Measurements from ENCODE around the gene SPTSSB.

- TF ChIP-seq CTCF (IDR thresholded peaks at IDR 0.05; ENCODE audit: low read depth, low read length, poor library complexity, severe bottlenecking) (no peak), EZH2phosphoT487 (IDR thresholded peaks at IDR 0.05; ENCODE audit: borderline replicate concordance, low read length) (no peak)
Measured at GRCh38 chr3:161320837-161321236, 50.5 kb downstream of the SPTSSB start.

Measured in DOHH2 (cell line).